ENCODE data around the gene CDK5R2. TPM values are rescaled to one million over a fixed set of nuclear protein-coding genes. Genes with fewer than 3 reads are reported as not detected.

CDK5R2 gene
- total RNA-seq, 1 experiment from 2014 or later: 0.17 TPM

DNA sequence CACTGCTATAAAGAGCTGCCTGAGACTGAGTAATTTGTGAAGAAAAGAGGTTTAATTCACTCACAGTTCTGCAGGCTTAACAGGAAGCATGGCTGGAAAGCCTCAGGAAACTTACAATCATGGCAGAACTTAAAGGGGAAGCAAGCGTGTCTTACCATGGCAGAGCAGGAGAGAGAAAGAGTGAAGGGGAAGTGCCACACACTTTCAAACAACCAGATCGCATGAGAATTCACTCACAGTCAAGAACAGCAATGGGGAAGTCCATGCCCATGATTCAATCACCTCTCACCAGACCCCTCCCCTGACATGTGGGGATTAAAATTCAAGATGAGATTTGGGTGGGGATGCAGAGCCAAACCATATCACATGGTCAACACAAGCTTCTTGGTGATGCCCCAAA lies 34.7 kb upstream of the CDK5R2 start:
- Histone ChIP-seq H3K36me3 (ENCODE audit: low read depth) (no peaks in the 10 kb centered on the region), H3K79me2 (ENCODE audit: low read depth) (no peaks in the 10 kb centered on the region), H3K27me3 (ENCODE audit: insufficient read depth, low read depth) (no peaks in the 10 kb centered on the region), H3K4me1 (replicated peaks; ENCODE audit: insufficient read depth) (no peaks in the 10 kb centered on the region), H3K9me3 (ENCODE audit: insufficient read depth, low read depth) (peaks cover 8% of the 10 kb centered on the region; the same call in 1 of the 2 replicates), H4K20me1 (ENCODE audit: insufficient read depth) (no peaks in the 10 kb centered on the region), H3K9me2 (ENCODE audit: insufficient read depth) (no peaks in the 10 kb centered on the region), H2AFZ (no peak overlapping the region), H3K4me3 (no peak overlapping the region), H3K27ac (no peak overlapping the region), H3K4me2 (no peak overlapping the region), H3F3A (ENCODE audit: insufficient read depth, low read depth) (no peaks in the 10 kb centered on the region)
- BruUV-seq (replicated peaks): no TSS peak
- intact Hi-C loops (cut with micrococcal nuclease; ENCODE audit: unreplicated experiment): no loop called here
- ChIA-PET POLR2A (ENCODE audit: unreplicated experiment) (no interaction called here), CTCF (no interaction called here)
- no peak for DNase-seq
- TF ChIP-seq, protein P1, sequence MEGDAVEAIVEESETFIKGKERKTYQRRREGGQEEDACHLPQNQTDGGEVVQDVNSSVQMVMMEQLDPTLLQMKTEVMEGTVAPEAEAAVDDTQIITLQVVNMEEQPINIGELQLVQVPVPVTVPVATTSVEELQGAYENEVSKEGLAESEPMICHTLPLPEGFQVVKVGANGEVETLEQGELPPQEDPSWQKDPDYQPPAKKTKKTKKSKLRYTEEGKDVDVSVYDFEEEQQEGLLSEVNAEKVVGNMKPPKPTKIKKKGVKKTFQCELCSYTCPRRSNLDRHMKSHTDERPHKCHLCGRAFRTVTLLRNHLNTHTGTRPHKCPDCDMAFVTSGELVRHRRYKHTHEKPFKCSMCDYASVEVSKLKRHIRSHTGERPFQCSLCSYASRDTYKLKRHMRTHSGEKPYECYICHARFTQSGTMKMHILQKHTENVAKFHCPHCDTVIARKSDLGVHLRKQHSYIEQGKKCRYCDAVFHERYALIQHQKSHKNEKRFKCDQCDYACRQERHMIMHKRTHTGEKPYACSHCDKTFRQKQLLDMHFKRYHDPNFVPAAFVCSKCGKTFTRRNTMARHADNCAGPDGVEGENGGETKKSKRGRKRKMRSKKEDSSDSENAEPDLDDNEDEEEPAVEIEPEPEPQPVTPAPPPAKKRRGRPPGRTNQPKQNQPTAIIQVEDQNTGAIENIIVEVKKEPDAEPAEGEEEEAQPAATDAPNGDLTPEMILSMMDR (conservative IDR thresholded peaks at IDR 0.05): no peak
- TF ChIP-seq EZH2 (IDR thresholded peaks at IDR 0.05; ENCODE audit: low read depth): no peak

DNA sequence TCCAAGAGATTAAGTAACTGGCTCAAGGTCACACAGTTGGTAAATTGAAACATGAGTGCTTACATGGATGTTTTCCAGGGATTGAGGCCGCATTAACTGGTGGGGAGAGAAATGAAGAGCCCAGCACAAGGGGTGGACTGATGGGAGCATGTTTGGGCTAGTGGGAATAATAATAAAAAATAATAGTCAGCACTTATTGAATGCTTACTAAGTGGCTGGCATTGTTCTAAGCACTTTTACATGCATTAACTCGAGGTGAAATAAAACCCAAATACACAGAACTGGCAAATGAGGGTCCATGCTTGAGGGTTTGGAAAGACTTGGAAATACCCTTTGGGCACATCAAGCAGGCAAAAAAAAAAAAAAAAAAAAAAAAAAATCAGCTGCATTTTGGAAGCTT lies 34.0 kb upstream of the CDK5R2 start:
- Histone ChIP-seq H3K27me3 (ENCODE audit: insufficient read depth, low read depth) (no peaks in the 10 kb centered on the region; the same call in 1 of the 2 replicates), H3K4me1 (replicated peaks; ENCODE audit: insufficient read depth) (no peaks in the 10 kb centered on the region), H2AFZ (no peak overlapping the region), H4K20me1 (ENCODE audit: insufficient read depth) (no peaks in the 10 kb centered on the region), H3K9me3 (ENCODE audit: insufficient read depth, low read depth) (peaks cover 11% of the 10 kb centered on the region; the same call in 1 of the 2 replicates), H3F3A (ENCODE audit: insufficient read depth, low read depth) (no peaks in the 10 kb centered on the region), H3K4me2 (no peak overlapping the region), H3K79me2 (ENCODE audit: low read depth) (no peaks in the 10 kb centered on the region), H3K9me2 (ENCODE audit: insufficient read depth) (no peaks in the 10 kb centered on the region), H3K27ac (no peak overlapping the region), H3K4me3 (no peak overlapping the region), H3K36me3 (ENCODE audit: low read depth) (no peaks in the 10 kb centered on the region)
- TF ChIP-seq, protein P1 (conservative IDR thresholded peaks at IDR 0.05): no peak
- TF ChIP-seq EZH2 (IDR thresholded peaks at IDR 0.05; ENCODE audit: low read depth): no peak
- BruUV-seq (replicated peaks): no TSS peak
- intact Hi-C loops (cut with micrococcal nuclease; ENCODE audit: unreplicated experiment): no loop called here
- ChIA-PET CTCF (interaction anchor here (0.6 kb wide), 2 partner anchors 246 to 1093 kb away, joined by 3 to 4 read pairs; no protein-coding TSS in a partner anchor), POLR2A (ENCODE audit: unreplicated experiment) (no interaction called here)
- no peak for DNase-seq

DNA sequence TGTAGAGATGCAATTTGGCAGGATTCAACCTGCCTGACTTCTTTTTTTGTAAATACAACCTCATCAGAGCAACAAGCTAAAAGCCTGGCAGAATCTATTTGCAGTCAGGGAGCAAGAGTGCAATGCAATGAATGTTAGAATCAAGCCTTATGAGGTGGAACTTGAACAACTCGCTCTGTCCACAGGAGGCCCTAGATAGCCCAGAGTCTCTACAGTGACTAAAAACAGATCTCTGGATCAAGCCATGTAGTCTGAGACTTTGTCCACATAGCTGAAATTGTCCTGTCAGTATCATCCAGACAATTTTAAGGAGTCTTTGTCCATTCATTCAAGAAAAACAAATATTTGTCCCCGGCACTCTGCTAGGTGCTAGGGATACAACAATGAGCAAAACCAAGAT lies 32.0 kb upstream of the CDK5R2 start:
- Histone ChIP-seq H3K27me3 (ENCODE audit: insufficient read depth, low read depth) (no peaks in the 10 kb centered on the region; the same call in 1 of the 2 replicates), H4K20me1 (ENCODE audit: insufficient read depth) (no peaks in the 10 kb centered on the region), H3K36me3 (ENCODE audit: low read depth) (no peaks in the 10 kb centered on the region), H2AFZ (no peak overlapping the region), H3K4me1 (replicated peaks; ENCODE audit: insufficient read depth) (no peaks in the 10 kb centered on the region), H3F3A (ENCODE audit: insufficient read depth, low read depth) (no peaks in the 10 kb centered on the region), H3K9me3 (ENCODE audit: insufficient read depth, low read depth) (peaks cover 11% of the 10 kb centered on the region; the same call in 1 of the 2 replicates), H3K4me3 (no peak overlapping the region), H3K27ac (no peak overlapping the region), H3K79me2 (ENCODE audit: low read depth) (no peaks in the 10 kb centered on the region), H3K9me2 (ENCODE audit: insufficient read depth) (no peaks in the 10 kb centered on the region), H3K4me2 (no peak overlapping the region)
- BruUV-seq (replicated peaks): no TSS peak
- ChIA-PET POLR2A (ENCODE audit: unreplicated experiment) (no interaction called here), CTCF (no interaction called here)
- no peak for DNase-seq
- TF ChIP-seq, protein P1 (conservative IDR thresholded peaks at IDR 0.05): no peak
- no peak for TF ChIP-seq EZH2 (IDR thresholded peaks at IDR 0.05; ENCODE audit: low read depth)
- intact Hi-C loops (cut with micrococcal nuclease; ENCODE audit: unreplicated experiment): no loop called here
